Activated CD8-positive, alpha-beta T cell treated with anti-CD3 and anti-CD28 coated beads, Interleukin-2, amount 10 ng/mL, durations not matched to agents 7 days and 5 days (primary cell): ENCODE measurements around the gene RAB37. TPM values are rescaled to one million over a fixed set of nuclear protein-coding genes. Genes with fewer than 3 reads are reported as not detected.
A peak's percentile ranks its signal among the peaks of the same experiment; 100 is the strongest.

Experiments
- ATAC-seq: fragments of 150-1000 bp; cut with Tn5 transposase; one replicate; pipeline ENCODE4 v1.10.0; 2021; ENCODE audit warnings: moderate library complexity
- CTCF ChIA-PET: fragments of 350-600 bp; sonication (Branson Sonifier 250); formaldehyde crosslinking; loops from one replicate; lab custom pipeline; 2021; ENCODE audit warnings: antibody characterized with exemption; lab: Charles Lee
- POLR2A ChIA-PET: fragments of 350-600 bp; sonication (Branson Sonifier 250); formaldehyde crosslinking; loops from one replicate; lab custom pipeline; 2021; ENCODE audit warnings: antibody characterized with exemption; lab: Charles Lee
- DNase-seq: peaks from one replicate; pipeline ENCODE4 v3.0.0-alpha.2; 2020
- H3K27ac Mint-ChIP-seq: one replicate; pipeline ENCODE4 v1.8.0; 2021; ENCODE audit warnings: mild to moderate bottlenecking, mixed read lengths
- H3K27me3 Mint-ChIP-seq: one replicate; pipeline ENCODE4 v1.8.0; 2021; ENCODE audit warnings: low read depth, mixed read lengths
- H3K36me3 Mint-ChIP-seq: one replicate; pipeline ENCODE4 v1.8.0; 2021; ENCODE audit warnings: low read depth, mixed read lengths
- H3K4me1 Mint-ChIP-seq: one replicate; pipeline ENCODE4 v1.8.0; 2021; ENCODE audit warnings: low read depth, mixed read lengths
- H3K4me3 Mint-ChIP-seq: one replicate; pipeline ENCODE4 v1.8.0; 2021; ENCODE audit warnings: mild to moderate bottlenecking, mixed read lengths
- H3K9me3 Mint-ChIP-seq: one replicate; pipeline ENCODE4 v1.8.0; 2022; ENCODE audit warnings: mixed read lengths; ENCODE audit not compliant: insufficient read depth
- total RNA-seq, 2 experiments: library from RNA; stranded (reverse); gene quantifications; one replicate each; pipeline ENCODE4 v1.2.3, GENCODE V29; 2021

Gene RAB37, protein sequence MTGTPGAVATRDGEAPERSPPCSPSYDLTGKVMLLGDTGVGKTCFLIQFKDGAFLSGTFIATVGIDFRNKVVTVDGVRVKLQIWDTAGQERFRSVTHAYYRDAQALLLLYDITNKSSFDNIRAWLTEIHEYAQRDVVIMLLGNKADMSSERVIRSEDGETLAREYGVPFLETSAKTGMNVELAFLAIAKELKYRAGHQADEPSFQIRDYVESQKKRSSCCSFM
- 10 to 100 TPM; 19.1 to 19.6 TPM for total RNA-seq

DNA sequence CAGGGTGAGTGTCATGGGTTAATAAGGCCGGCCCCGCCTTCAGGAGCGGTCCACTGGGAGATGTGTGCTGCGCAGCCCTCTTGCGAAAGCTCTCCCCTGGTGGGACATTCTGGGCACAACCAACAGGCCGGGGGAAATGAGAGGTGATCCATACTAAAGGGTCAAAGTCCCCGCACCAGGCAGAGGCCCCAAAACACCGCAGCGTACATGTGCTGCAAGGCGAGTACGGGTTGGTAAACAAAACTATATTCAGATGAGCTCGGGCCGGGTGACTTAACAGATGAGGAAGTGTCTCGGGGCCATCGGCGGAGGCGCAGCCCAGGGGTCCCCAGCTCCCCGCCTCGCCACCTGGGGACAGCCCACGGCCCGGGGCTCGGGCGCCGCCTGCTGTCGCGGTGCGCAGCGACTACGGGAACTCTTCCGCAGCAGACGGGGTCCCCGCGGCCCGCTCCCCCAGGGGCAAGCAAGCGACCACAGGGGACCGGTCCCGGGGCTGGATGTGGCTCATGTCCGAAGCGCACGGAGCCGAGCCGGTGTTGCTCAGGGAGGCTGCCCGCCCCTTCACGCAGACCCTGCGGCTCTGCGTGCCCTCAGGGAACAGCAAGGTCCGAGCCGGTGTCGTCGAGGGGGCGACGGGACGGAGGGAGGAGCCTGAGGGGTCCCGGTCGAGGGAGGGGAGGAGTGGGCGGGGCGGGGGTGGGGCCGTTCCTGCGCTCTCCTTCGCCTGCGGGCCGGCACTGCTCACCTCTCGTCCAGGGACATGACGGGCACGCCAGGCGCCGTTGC lies at the start of gene RAB37:
Gene RAB37 (plus strand): TSS at position 744 of the 786 bp plus-strand sequence. CDS start 17 bp downstream, at position 761.
- H3K27me3 Mint-ChIP-seq: peaks cover 11% of the 10 kb centered on the region
- ChIA-PET POLR2A (interaction anchor here (0.6 to 4.5 kb wide), 9 partner anchors 10 to 136 kb away, joined by 3 to 62 read pairs (median 4); partner anchors contain the start of genes FDXR and NHERF1), CTCF (interaction anchor here (0.6 to 5.0 kb wide), 39 partner anchors 9 to 358 kb away, joined by 3 to 284 read pairs (median 6); partner anchors contain the start of genes FDXR and NAT9)
- DNase-seq: peak; percentile 57
- H3K36me3 Mint-ChIP-seq: peaks cover 6% of the 10 kb centered on the region
- H3K9me3 Mint-ChIP-seq: no peaks in the 10 kb centered on the region
- ATAC-seq: peak; percentile 20
- peak within 1 kb of the TSS; percentile 90 for H3K27ac Mint-ChIP-seq
- peak within 1 kb of the TSS; percentile 85 for H3K4me3 Mint-ChIP-seq
- peaks cover 51% of the 10 kb centered on the region for H3K4me1 Mint-ChIP-seq

DNA sequence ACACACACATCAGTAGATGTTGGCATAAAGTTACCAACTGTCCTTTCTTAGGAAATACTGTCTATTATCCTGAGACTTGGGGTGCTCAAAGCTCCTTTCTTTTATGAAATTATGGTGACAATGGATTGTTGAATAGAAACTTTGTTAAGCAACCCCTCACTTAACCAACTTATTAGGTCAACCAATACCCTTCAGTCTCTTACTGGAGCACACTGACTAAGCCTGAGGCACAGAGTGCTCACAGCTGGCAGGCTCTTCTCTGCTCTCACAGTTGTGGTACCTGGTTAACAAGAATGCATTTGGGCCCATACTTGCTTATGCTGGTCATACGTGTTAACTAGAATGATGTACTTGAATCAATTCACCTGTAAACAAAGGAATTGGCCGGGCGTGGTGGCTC lies 49.2 kb upstream of the RAB37 start:
- ATAC-seq (no peak), DNase-seq (no peak)
- Mint-ChIP-seq H3K36me3 (no peaks in the 10 kb centered on the region), H3K4me3 (no peak overlapping the region), H3K4me1 (peaks cover 30% of the 10 kb centered on the region), H3K9me3 (no peaks in the 10 kb centered on the region), H3K27me3 (peaks cover 25% of the 10 kb centered on the region), H3K27ac (no peak overlapping the region)
- ChIA-PET POLR2A (no interaction called here), CTCF (no interaction called here)

DNA sequence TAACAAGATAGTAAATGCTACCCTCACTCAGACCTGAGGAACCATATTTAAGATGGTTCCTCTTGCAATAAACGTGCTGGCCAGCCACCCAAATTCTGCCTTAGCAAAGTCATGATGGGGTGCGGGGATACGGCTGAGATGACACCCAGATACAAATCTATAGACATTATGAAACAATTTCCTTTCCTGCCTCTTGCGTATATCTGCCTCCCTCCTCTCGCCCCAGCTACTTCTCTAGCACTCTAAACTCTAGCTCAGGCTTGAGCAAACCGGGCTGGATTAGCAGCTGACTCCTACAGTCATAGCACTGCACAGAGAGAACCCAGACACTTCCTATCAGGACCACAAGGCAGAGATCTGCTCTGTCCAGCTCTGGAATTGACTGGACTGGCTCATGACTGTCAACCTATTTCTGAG lies 46.6 kb upstream of the RAB37 start:
- DNase-seq (no peak), ATAC-seq (no peak)
- Mint-ChIP-seq H3K4me3 (no peak overlapping the region), H3K4me1 (peaks cover 30% of the 10 kb centered on the region), H3K27me3 (peaks cover 31% of the 10 kb centered on the region), H3K9me3 (no peaks in the 10 kb centered on the region), H3K27ac (no peak overlapping the region), H3K36me3 (no peaks in the 10 kb centered on the region)
- CTCF ChIA-PET: interaction anchor here (1.3 to 3.4 kb wide), 2 partner anchors 33 to 47 kb away, joined by 4 to 13 read pairs; partner anchors contain the start of gene RAB37
- POLR2A ChIA-PET: no interaction called here

DNA sequence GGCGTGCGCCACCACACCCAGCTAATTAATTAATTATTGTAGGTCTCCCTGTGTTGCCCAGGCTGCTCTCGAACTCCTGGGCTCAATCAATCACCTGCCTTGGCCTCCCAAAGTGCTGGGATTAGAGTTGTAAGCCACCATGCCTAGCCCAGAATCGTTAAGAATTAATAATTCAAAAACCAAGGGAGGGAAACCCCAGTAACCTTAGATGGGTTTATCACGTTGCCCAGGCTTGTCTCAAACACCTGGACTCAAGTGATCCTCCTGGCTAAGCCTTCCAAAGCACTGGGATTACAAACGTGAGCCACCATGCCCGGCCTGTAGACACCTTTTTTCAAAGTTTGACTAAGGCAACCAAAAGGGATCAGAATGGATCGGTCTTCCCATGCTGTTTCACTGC lies 45.9 kb upstream of the RAB37 start:
- H3K36me3 Mint-ChIP-seq: no peaks in the 10 kb centered on the region

DNA sequence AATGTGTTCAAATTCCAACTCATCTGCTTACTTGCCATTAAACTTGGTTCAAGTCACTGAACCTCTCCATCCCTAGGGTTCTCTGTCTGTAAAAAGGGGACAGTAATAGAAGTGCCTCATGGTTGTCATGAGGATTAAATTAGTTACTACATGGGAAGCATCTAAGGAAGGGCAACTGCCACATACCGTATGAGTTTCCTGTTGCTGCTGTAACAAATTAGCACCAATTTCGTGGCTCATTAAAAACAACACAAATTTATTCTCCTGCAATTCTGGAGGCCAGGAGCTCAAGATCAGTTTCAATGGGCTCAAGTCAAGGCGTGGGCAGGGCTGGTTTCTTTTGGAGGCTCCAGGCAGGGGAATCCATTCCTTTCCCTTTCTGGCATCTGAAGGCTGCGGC lies 43.0 kb upstream of the RAB37 start:
- H3K27me3 Mint-ChIP-seq: peaks cover 20% of the 10 kb centered on the region
- no peak overlapping the region for H3K27ac Mint-ChIP-seq
- no peak overlapping the region for H3K4me3 Mint-ChIP-seq
- ChIA-PET CTCF (no interaction called here), POLR2A (no interaction called here)
- H3K4me1 Mint-ChIP-seq: peaks cover 16% of the 10 kb centered on the region
- no peak for ATAC-seq
- no peaks in the 10 kb centered on the region for H3K36me3 Mint-ChIP-seq
- no peaks in the 10 kb centered on the region for H3K9me3 Mint-ChIP-seq
- no peak for DNase-seq

More for the DNA sequence above, 45.9 kb upstream of the RAB37 start:
- ChIA-PET POLR2A (no interaction called here), CTCF (interaction anchor here (0.8 to 3.4 kb wide), 2 partner anchors 34 to 80 kb away, joined by 3 to 13 read pairs; no protein-coding TSS in a partner anchor)
- H3K9me3 Mint-ChIP-seq: no peaks in the 10 kb centered on the region
- peaks cover 25% of the 10 kb centered on the region for H3K27me3 Mint-ChIP-seq
- no peak for ATAC-seq
- no peak overlapping the region for H3K27ac Mint-ChIP-seq
- peaks cover 30% of the 10 kb centered on the region for H3K4me1 Mint-ChIP-seq
- no peak for DNase-seq
- H3K4me3 Mint-ChIP-seq: no peak overlapping the region

DNA sequence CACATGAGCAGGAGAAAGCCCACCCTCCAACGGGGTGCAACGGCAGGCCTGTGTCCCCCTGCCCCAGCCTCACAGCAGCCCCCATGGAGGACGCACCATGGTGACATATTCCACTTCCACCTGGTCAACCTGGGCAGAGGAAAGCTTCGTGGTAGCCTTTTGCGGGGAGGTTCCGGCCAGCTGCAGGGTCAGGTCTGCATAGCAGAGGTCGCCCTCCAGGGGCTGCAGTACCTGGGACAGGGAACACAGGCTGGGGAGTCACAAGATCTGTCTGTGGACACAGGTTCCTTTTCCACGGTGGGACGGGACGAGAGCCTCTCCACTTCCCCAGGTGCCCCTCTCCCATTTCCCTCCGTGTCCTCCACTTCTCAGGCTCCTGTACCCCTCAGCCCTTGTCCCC lies 41.4 kb upstream of the RAB37 start:
- Mint-ChIP-seq H3K36me3 (no peaks in the 10 kb centered on the region), H3K27ac (no peak overlapping the region), H3K4me1 (peaks cover 2% of the 10 kb centered on the region), H3K9me3 (no peaks in the 10 kb centered on the region), H3K4me3 (no peak overlapping the region), H3K27me3 (peaks cover 22% of the 10 kb centered on the region)
- CTCF ChIA-PET: no interaction called here
- DNase-seq: no peak
- ATAC-seq: no peak
- POLR2A ChIA-PET: no interaction called here

DNA sequence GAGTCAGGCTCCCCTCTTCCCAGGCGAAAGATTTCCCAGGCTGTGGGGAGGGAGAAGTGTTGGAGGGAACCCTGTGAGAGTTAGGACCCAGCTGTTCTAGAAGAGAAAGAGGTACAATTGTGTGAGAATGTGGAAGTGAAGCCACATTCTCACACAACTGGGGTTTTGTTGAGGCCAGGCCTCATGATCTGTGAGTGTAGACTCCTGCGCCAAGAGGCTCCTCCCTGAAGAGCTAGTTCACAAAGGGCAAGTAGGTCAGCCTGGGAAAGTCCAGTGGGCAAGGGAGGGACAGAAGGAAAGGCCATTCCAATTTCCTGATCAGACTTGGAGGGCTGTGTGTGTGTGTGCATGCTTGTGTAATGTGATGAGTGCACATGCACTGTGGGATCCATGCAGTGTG lies 39.5 kb upstream of the RAB37 start:
- ATAC-seq (no peak), DNase-seq (no peak)
- ChIA-PET CTCF (interaction anchor here (0.8 kb wide), 1 partner anchor 22 kb away, joined by 3 read pairs; no protein-coding TSS in a partner anchor), POLR2A (no interaction called here)
- H3K27me3 Mint-ChIP-seq: peaks cover 26% of the 10 kb centered on the region
- no peak overlapping the region for H3K4me3 Mint-ChIP-seq
- H3K9me3 Mint-ChIP-seq: no peaks in the 10 kb centered on the region
- no peak overlapping the region for H3K27ac Mint-ChIP-seq
- no peaks in the 10 kb centered on the region for H3K36me3 Mint-ChIP-seq
- H3K4me1 Mint-ChIP-seq: no peaks in the 10 kb centered on the region

DNA sequence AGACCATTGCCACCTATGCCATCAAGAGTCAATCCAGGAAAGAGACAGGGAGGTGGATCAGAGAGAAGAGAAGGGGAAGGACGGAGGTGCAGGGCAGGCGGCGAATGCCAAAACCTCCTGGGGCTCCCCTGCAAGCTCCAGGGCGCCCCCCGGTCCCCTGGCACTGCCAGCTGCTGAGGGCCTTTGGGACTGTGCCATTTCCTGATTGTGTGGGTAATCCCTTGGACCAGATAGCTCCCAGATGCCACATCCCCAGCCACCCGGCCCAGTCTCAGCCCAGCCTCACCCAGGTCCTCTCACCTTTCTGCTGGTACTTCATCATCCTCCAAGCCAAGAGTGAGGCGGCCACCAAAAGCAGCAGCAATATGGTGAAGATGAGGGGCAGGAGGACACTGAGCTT lies 39.0 kb upstream of the RAB37 start:
- H3K27me3 Mint-ChIP-seq: peaks cover 23% of the 10 kb centered on the region
- no peak for ATAC-seq
- H3K27ac Mint-ChIP-seq: no peak overlapping the region
- H3K4me3 Mint-ChIP-seq: no peak overlapping the region
- no peak for DNase-seq
- H3K9me3 Mint-ChIP-seq: no peaks in the 10 kb centered on the region
- H3K4me1 Mint-ChIP-seq: no peaks in the 10 kb centered on the region
- ChIA-PET CTCF (no interaction called here), POLR2A (no interaction called here)
- H3K36me3 Mint-ChIP-seq: no peaks in the 10 kb centered on the region

DNA sequence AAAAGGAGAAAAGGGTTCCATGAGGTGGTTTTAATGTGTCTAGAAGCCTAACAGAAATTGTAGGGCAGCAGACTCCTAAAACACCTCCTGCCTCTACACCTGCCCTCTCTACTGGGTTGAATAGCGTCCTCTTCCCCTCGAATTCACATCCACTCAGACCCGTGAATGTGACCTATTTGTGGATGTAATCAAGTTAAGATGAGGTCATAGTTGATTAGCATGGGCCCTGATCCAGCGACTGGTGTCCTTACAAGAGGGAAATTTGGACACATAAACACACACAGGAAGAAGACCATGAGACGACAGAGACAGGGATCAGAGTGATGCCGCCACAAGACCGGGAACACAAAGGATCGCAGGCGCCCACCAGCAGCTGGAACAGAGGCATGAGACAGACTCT lies 37.8 kb upstream of the RAB37 start:
- Mint-ChIP-seq H3K27ac (no peak overlapping the region), H3K4me3 (no peak overlapping the region), H3K36me3 (no peaks in the 10 kb centered on the region), H3K27me3 (peaks cover 14% of the 10 kb centered on the region), H3K4me1 (no peaks in the 10 kb centered on the region), H3K9me3 (no peaks in the 10 kb centered on the region)
- DNase-seq: no peak
- no peak for ATAC-seq
- ChIA-PET CTCF (no interaction called here), POLR2A (no interaction called here)

DNA sequence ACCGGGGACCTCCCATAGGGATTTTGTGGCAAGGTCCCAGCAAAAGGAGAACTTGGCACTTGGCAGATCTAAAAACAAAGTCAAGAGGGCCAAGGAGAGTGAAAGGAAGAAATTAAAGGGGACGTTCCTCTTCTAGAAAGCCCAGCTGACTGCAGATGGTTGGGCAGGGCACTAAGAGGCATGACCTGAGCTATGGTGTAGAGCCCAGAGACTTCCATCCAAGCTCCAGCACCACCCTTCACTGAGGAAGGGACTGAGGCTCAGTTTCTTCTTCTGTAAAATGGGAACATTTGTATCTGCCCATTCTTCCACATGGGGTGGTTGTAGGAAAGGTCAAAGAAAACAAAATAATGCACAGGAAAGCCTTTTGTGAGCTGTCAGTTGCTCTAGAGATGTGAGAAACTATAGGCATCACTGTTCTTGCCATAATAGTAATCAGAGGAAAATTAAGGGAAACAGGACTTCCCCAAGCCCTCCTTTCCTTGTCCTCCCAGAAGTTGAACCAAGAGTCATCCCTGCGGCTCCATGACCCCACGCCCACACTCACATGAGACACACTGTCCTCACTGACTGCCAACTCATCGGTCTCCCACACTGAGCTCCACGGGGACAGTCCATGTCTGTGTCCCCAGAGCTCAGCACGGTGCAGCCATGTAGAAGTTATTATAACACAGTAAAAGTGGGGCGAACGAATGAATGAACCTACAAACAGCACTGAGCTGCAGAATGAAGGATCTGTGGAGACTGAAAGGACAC lies 34.8 kb upstream of the RAB37 start:
- POLR2A ChIA-PET: interaction anchor here (0.6 to 0.7 kb wide), 2 partner anchors 9 to 86 kb away, joined by 3 read pairs; no protein-coding TSS in a partner anchor
- H3K27me3 Mint-ChIP-seq: peaks cover 22% of the 10 kb centered on the region
- H3K9me3 Mint-ChIP-seq: no peaks in the 10 kb centered on the region
- no peak overlapping the region for H3K27ac Mint-ChIP-seq
- H3K4me1 Mint-ChIP-seq: no peaks in the 10 kb centered on the region
- no peak for DNase-seq
- CTCF ChIA-PET: no interaction called here
- H3K36me3 Mint-ChIP-seq: no peaks in the 10 kb centered on the region
- H3K4me3 Mint-ChIP-seq: no peak overlapping the region
- no peak for ATAC-seq

DNA sequence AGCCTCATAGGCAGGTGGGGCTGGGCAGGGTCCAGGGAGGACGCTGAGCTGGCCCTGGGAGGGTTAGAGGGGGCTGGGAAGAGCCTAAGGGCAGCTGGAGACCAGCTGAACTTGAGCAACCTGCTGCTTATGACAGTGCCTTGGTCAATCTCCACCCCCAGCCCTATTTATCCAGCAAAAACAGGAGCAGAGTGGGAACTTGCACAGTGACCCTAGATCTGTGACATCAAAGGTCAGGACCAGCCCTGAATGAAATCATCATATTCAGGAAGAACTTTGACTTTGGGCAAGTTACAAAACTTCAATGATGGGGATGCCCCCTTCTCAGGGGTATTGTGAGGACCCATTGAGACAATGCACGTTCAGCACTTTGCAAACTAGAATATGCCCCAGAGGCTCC lies 33.7 kb upstream of the RAB37 start:
- no peaks in the 10 kb centered on the region for H3K4me1 Mint-ChIP-seq
- POLR2A ChIA-PET: no interaction called here
- CTCF ChIA-PET: no interaction called here
- DNase-seq (no peak), ATAC-seq (no peak)
- no peak overlapping the region for H3K4me3 Mint-ChIP-seq
- H3K27ac Mint-ChIP-seq: no peak overlapping the region
- no peaks in the 10 kb centered on the region for H3K36me3 Mint-ChIP-seq
- peaks cover 22% of the 10 kb centered on the region for H3K27me3 Mint-ChIP-seq
- no peaks in the 10 kb centered on the region for H3K9me3 Mint-ChIP-seq
